Neuronal stem cell (in vitro differentiated cells): ENCODE data around the gene TAF4.
A peak's percentile ranks its signal among the peaks of the same experiment; 100 is the strongest.

ENCODE experiments used
- DNase-seq: peaks from one replicate; pipeline ENCODE4 v3.0.0-alpha.2; 2013; ENCODE audit warnings: low spot score
- H2AFZ ChIP-seq: one replicate; pipeline ENCODE4 v1.6.1; 2013; ENCODE audit warnings: mild to moderate bottlenecking, low read length, inconsistent platforms
- H2AK5ac ChIP-seq: 2 replicates; pipeline ENCODE4 v1.6.1; 2013; ENCODE audit warnings: low read depth, mild to moderate bottlenecking, inconsistent platforms, low read length, moderate library complexity, mixed read lengths
- H2BK120ac ChIP-seq: 2 replicates; pipeline ENCODE4 v1.6.1; 2013; ENCODE audit warnings: low read depth, mild to moderate bottlenecking, inconsistent platforms, low read length, moderate library complexity, mixed read lengths
- H2BK12ac ChIP-seq: one replicate; pipeline ENCODE4 v1.6.1; 2013; ENCODE audit warnings: low read length, inconsistent platforms
- H2BK15ac ChIP-seq: 2 replicates; pipeline ENCODE4 v1.6.1; 2013; ENCODE audit warnings: mild to moderate bottlenecking, low read length, inconsistent platforms, mixed read lengths
- H2BK5ac ChIP-seq: one replicate; pipeline ENCODE4 v1.6.1; 2013; ENCODE audit warnings: inconsistent platforms, mild to moderate bottlenecking, low read length, moderate library complexity
- H3K14ac ChIP-seq: one replicate; pipeline ENCODE4 v1.6.1; 2013; ENCODE audit warnings: low read length, inconsistent platforms
- H3K18ac ChIP-seq: 2 replicates; pipeline ENCODE4 v1.6.1; 2013; ENCODE audit warnings: low read length, inconsistent platforms
- H3K23ac ChIP-seq: 2 replicates; pipeline ENCODE4 v1.6.1; 2013; ENCODE audit warnings: low read depth, mild to moderate bottlenecking, mixed read lengths, low read length, inconsistent platforms; ENCODE audit not compliant: poor library complexity
- H3K27ac ChIP-seq: replicated peaks from 3 replicates; pipeline ENCODE4 v1.5.1; 2013; ENCODE audit warnings: low read length, inconsistent platforms
- H3K27me3 ChIP-seq, 3 experiments: 2 replicates each; pipeline ENCODE4 v1.6.1; 2013; ENCODE audit warnings: low read length in 3 of 3, mild to moderate bottlenecking in 2 of 3, inconsistent platforms in 1 of 3, low read depth in 1 of 3, mixed read lengths in 1 of 3, moderate library complexity in 1 of 3; ENCODE audit not compliant: control insufficient read depth in 3 of 3, insufficient read depth in 3 of 3
- H3K36me3 ChIP-seq, 2 donors: replicated peaks in 1 of 2; 2 replicates each; pipeline ENCODE4 v1.6.1; 2013; ENCODE audit warnings: low read length in 2 of 2; ENCODE audit not compliant: control insufficient read depth in 2 of 2, insufficient read depth in 2 of 2
- H3K4ac ChIP-seq: 2 replicates; pipeline ENCODE4 v1.6.1; 2013; ENCODE audit warnings: inconsistent platforms, mild to moderate bottlenecking, low read length, moderate library complexity
- H3K4me1 ChIP-seq, 2 donors: 1 replicate in 1 of 2; 2 replicates in 1 of 2; pipeline ENCODE4 v1.6.1; 2013; ENCODE audit warnings: low read length in 2 of 2, low read depth in 1 of 2; ENCODE audit not compliant: control insufficient read depth in 2 of 2, insufficient read depth in 1 of 2
- H3K4me2 ChIP-seq: one replicate; pipeline ENCODE4 v1.6.1; 2013; ENCODE audit warnings: mild to moderate bottlenecking, low read length, inconsistent platforms; ENCODE audit not compliant: insufficient read depth, poor library complexity, severe bottlenecking
- H3K4me3 ChIP-seq, 2 donors: 2 replicates each; pipeline ENCODE4 v1.5.1; 2013; ENCODE audit warnings: low read length in 2 of 2, mild to moderate bottlenecking in 2 of 2, inconsistent platforms in 1 of 2, moderate library complexity in 1 of 2
- H3K79me1 ChIP-seq: one replicate; pipeline ENCODE4 v1.6.1; 2013; ENCODE audit warnings: low read depth, mild to moderate bottlenecking, inconsistent platforms, low read length, moderate library complexity
- H3K9ac ChIP-seq: one replicate; pipeline ENCODE4 v1.6.1; 2013; ENCODE audit warnings: mild to moderate bottlenecking, low read depth, low read length, inconsistent platforms; ENCODE audit not compliant: poor library complexity
- H3K9me3 ChIP-seq, 2 donors: replicated peaks in 1 of 2; 2 replicates each; pipeline versions ENCODE3 to v1.6.1; 2013; ENCODE audit warnings: low read length in 2 of 2, mild to moderate bottlenecking in 2 of 2, inconsistent platforms in 1 of 2, low read depth in 1 of 2, mixed read lengths in 1 of 2, moderate library complexity in 1 of 2; ENCODE audit not compliant: control insufficient read depth in 2 of 2, insufficient read depth in 1 of 2
- H4K8ac ChIP-seq: one replicate; pipeline ENCODE4 v1.6.1; 2013; ENCODE audit warnings: low read depth, mild to moderate bottlenecking, inconsistent platforms, low read length, moderate library complexity
- H4K91ac ChIP-seq: one replicate; pipeline ENCODE4 v1.6.1; 2013; ENCODE audit warnings: low read length, low read depth, mild to moderate bottlenecking, inconsistent platforms; ENCODE audit not compliant: poor library complexity
- WGBS, 2 donors: extraction: QIAGEN DNeasy Blood & Tissue Kit; methylation state at CpG; one replicate each; pipeline ENCODE4 v1.1.7; 2013; ENCODE audit warnings: missing lambda C conversion rate in 2 of 2, mixed read lengths in 1 of 2; ENCODE audit not compliant: insufficient read length in 2 of 2, insufficient replicate concordance in 1 of 2; ENCODE audit errors: extremely low coverage in 2 of 2; 5-methylcytosine and 5-hydroxymethylcytosine counted together

The TAF4 gene

DNA sequence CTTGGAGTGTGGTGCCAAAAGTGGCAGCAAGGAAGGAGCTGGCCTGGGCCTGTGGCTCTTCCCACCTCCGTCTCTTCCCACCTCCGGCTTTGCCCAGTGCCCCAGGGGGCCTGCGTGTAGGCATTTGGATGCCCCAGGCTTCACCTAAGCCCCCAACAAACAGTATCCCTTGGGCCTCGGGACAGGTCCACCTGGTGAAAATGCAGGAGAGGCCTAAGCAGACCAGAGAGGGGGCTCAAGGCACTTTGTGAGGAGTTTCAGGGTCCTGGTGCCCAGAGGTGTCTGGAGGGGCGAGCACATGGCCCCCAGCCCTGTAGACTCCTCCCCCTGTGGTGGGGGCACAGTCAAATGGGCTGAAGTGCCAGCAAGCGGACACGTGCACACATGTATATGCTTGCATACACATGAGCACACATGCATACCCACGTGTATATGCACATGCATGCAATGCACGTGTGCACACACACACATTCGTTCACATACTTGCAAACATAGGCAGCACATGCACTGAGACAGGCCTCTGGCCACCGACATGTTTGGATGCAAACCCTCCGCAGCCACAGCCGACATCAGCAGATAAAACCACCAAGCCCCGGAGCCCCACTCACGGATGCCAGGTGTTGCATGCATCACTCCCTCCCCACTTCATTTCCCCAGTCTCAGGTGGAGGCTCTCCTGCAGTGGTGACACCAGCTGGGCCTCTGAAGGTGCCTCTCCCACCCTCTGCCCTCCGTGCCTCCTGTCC is 124.5 kb downstream of the TAF4 start:
- Histone ChIP-seq H2AFZ (no peak overlapping the region), H4K8ac (no peak overlapping the region), H3K27me3 (no peaks in the 10 kb centered on the region), H4K91ac (no peak overlapping the region), H3K9me3 (no peaks in the 10 kb centered on the region), H3K4ac (no peak overlapping the region), H2BK5ac (no peak overlapping the region), H3K27ac (no peak overlapping the region), H3K9ac (no peak overlapping the region), H3K4me1 (peaks cover 0 to 1% of the 10 kb centered on the region in 2 donors), H3K4me2 (no peak overlapping the region), H2BK15ac (no peak overlapping the region), H3K14ac (peak overlapping the region; percentile 82), H3K79me1 (no peaks in the 10 kb centered on the region), H2BK120ac (no peak overlapping the region), H3K23ac (peak overlapping the region; percentile 4), H2AK5ac (no peak overlapping the region), H2BK12ac (no peak overlapping the region), H3K36me3 (no peaks in the 10 kb centered on the region), H3K4me3 (no peak overlapping the region), H3K18ac (peak overlapping the region; percentile 20)
- no CpG with 5 or more reads among the region's 16 CpGs for WGBS, 2 donors
- no peak for DNase-seq

DNA sequence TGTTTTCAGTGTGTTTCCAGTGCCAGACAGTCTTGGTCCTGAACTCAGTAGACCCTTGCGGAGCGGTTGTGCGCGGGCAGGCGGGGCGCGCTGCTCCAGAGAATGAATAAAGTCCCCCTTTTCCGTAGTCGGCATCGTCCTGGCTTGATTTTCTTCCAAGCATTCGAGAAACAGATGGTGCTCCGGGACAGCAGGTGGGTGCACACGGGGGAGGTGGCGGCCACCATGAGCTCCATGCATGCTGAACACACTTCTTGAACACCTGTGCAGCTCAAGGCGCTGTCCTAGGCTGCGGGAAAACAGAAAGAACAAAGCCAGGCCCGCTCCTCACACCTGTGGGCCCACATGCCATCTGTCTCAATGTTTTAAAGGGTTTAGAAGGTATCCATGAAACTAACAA is 125.2 kb downstream of the TAF4 start:
- no peak overlapping the region for H3K23ac ChIP-seq
- H3K27me3 ChIP-seq = no peaks in the 10 kb centered on the region
- H3K36me3 ChIP-seq = no peaks in the 10 kb centered on the region
- no peak overlapping the region for H2BK12ac ChIP-seq
- no peak for DNase-seq
- no CpG with 5 or more reads among the region's 17 CpGs for WGBS, 2 donors
- no peak overlapping the region for H3K4me3 ChIP-seq
- H3K18ac ChIP-seq = peak overlapping the region; percentile 24
- no peak overlapping the region for H3K9ac ChIP-seq
- H3K4me1 ChIP-seq = peaks cover 0 to 1% of the 10 kb centered on the region in 2 donors
- no peak overlapping the region for H3K4me2 ChIP-seq
- no peak overlapping the region for H2AK5ac ChIP-seq
- H4K8ac ChIP-seq = no peak overlapping the region
- H2AFZ ChIP-seq = no peak overlapping the region
- no peak overlapping the region for H3K27ac ChIP-seq
- H2BK120ac ChIP-seq = no peak overlapping the region
- no peak overlapping the region for H3K14ac ChIP-seq
- no peak overlapping the region for H2BK15ac ChIP-seq
- H2BK5ac ChIP-seq = no peak overlapping the region
- H3K4ac ChIP-seq = no peak overlapping the region
- no peak overlapping the region for H4K91ac ChIP-seq
- no peaks in the 10 kb centered on the region for H3K79me1 ChIP-seq
- H3K9me3 ChIP-seq = no peaks in the 10 kb centered on the region

- no peak overlapping the region for H3K23ac ChIP-seq
- H2BK15ac ChIP-seq = no peak overlapping the region
- H2BK12ac ChIP-seq = no peak overlapping the region
- no peak overlapping the region for H3K4me3 ChIP-seq
- no peak overlapping the region for H2BK120ac ChIP-seq
- H3K4ac ChIP-seq = no peak overlapping the region
- no peaks in the 10 kb centered on the region for H3K36me3 ChIP-seq
- H3K27me3 ChIP-seq = no peaks in the 10 kb centered on the region
- no peak overlapping the region for H3K14ac ChIP-seq
- H3K79me1 ChIP-seq = no peaks in the 10 kb centered on the region
- H3K4me2 ChIP-seq = no peak overlapping the region
- no peak overlapping the region for H2AFZ ChIP-seq
- H2AK5ac ChIP-seq = no peak overlapping the region
- no peak overlapping the region for H3K9ac ChIP-seq
- WGBS, 2 donors = no CpG with 5 or more reads among the region's 13 CpGs
- H3K27ac ChIP-seq = no peak overlapping the region
- no peaks in the 10 kb centered on the region for H3K9me3 ChIP-seq
- H4K91ac ChIP-seq = no peak overlapping the region
- no peak overlapping the region for H2BK5ac ChIP-seq
- peaks cover 0 to 4% of the 10 kb centered on the region in 2 donors for H3K4me1 ChIP-seq
- no peak for DNase-seq
- H3K18ac ChIP-seq = no peak overlapping the region
- H4K8ac ChIP-seq = no peak overlapping the region
These were observed 125.9 kb downstream of the TAF4 start for GRCh38 chr20:61939691-61940360.

DNA sequence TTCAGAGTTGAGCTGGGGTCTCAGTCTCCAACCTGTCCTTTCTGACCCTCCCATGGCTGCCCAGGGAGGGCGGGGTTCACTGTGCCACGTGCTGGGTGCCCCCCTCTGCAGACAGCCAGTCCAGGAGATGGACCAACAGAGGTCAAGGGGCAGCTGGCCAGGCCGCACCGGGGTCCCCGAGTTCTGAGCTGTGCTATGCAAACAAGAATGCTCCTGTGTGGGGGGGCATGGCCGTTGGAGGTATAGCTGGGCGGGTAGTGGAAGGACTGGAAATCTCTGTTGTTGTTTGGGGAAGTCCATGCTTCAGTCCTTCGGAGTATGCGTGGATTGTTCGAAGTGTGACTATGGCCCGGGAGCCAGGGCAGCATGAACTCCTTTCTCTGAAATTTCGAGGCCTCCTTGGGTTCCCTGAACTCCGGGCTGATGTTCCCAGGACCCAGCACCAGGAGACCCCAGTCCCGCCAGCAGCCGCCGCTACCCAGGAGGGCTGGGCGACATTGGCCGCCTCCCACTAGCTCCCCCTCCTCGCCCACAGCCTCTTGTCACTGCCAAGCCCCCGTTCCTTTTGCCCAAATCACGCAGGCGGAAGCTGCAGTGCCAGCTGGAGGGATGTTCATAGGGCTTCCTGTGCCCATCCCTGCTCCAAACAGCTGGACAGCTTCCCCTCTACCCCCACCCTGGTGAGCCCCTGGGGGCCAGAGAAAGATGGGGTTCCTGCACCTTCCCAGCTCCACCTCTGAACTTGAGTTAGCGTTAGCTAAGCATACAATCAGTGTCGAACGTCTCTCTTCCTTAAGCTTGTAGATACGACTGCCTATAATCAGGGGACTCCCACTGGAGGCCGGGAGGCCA is 126.6 kb downstream of the TAF4 start:
- H2AFZ ChIP-seq = no peak overlapping the region
- DNase-seq = no peak
- H2BK15ac ChIP-seq = no peak overlapping the region
- no peaks in the 10 kb centered on the region for H3K9me3 ChIP-seq
- H2AK5ac ChIP-seq = no peak overlapping the region
- H2BK120ac ChIP-seq = no peak overlapping the region
- H3K4me1 ChIP-seq = peaks cover 0 to 5% of the 10 kb centered on the region in 2 donors
- H3K23ac ChIP-seq = peak overlapping the region; percentile 31
- no peak overlapping the region for H4K8ac ChIP-seq
- no peak overlapping the region for H3K27ac ChIP-seq
- H3K9ac ChIP-seq = peak overlapping the region; percentile 21
- WGBS, 2 donors = no CpG with 5 or more reads among the region's 27 CpGs
- H3K36me3 ChIP-seq = no peaks in the 10 kb centered on the region
- no peak overlapping the region for H3K18ac ChIP-seq
- H2BK5ac ChIP-seq = peak overlapping the region; percentile 82
- H3K4me3 ChIP-seq = no peak overlapping the region
- H3K4ac ChIP-seq = no peak overlapping the region
- H3K79me1 ChIP-seq = no peaks in the 10 kb centered on the region
- H3K14ac ChIP-seq = no peak overlapping the region
- H4K91ac ChIP-seq = no peak overlapping the region
- H3K4me2 ChIP-seq = no peak overlapping the region
- no peaks in the 10 kb centered on the region for H3K27me3 ChIP-seq
- no peak overlapping the region for H2BK12ac ChIP-seq
